Kidney epithelial cell (primary cell): ENCODE results near the gene MAGI1. TPM values are rescaled to one million over a fixed set of nuclear protein-coding genes. Genes with fewer than 3 reads are reported as not detected.
A peak's percentile ranks its signal among the peaks of the same experiment; 100 is the strongest.

Source experiments
- DNase-seq: peaks from one replicate; pipeline ENCODE4 v3.0.0-alpha.2; 2010; ENCODE audit warnings: low read depth
- H3K27me3 ChIP-seq: 2 replicates; pipeline ENCODE4 v1.6.0; 2011; ENCODE audit warnings: low read length; ENCODE audit not compliant: control insufficient read depth, insufficient read depth
- H3K36me3 ChIP-seq: 2 replicates; pipeline ENCODE4 v1.5.1; 2011; ENCODE audit warnings: low read length; ENCODE audit not compliant: control insufficient read depth, insufficient read depth
- H3K4me3 ChIP-seq: 2 replicates; pipeline ENCODE4 v1.5.1; 2011; ENCODE audit warnings: low read depth, mild to moderate bottlenecking, control low read depth, low read length
- CTCF ChIP-seq: IDR thresholded peaks from 2 replicates; pipeline ENCODE4 v1.5.1; 2011; ENCODE audit warnings: mild to moderate bottlenecking, moderate library complexity, low read length, control low read depth, inconsistent platforms; ENCODE audit not compliant: insufficient read depth, poor library complexity, severe bottlenecking
- total RNA-seq: library from RNA; depleted of rRNA; stranded (reverse); fragments of >200 nt; gene quantifications from 2 replicates; pipeline ENCODE4 v1.2.3, GENCODE V29; 2015

The MAGI1 gene
- total RNA-seq, 1 donor from 2014 or later: 15.8 TPM

DNA sequence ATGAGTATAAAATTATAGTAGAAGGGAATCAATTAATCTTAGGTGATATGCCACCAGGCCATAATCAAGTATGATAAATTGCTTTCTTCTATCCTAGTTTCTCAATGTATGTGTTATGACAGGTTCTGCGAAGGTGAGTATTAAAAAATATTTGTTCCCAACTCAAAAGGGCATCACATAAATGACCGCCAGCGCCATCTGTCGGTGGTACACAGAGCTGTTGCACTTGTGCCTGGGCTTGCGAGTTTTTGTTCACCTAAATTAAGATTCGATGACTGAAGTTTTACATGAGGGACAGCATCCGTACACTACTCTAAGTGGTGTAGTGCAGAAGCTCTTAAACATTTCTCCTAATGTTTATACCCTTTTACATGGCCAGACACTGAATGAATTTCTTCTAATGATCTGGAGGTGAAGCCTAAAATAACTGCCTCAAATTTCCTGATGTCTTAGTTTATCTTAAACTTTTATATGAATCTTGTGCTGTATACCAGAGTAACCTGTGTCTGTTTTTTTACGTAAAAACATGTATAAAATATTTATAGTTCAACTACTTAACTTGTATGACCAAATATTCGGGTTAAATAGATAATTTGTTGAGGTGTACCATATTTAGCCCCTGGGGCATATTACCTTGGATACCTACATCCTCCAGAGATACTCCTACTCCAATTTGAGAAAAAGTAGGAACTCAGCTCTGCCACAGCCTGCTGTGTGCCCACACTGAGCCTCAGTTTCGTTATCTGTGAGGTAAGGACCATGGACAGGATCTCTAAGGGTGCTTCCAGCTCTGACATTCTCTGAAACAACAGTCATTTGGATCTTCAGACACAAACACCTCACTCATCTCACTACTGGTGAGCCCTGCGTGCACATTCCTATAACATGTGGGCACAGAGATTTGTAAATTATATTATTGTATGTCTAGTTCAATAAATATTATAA, 365.6 kb downstream of the MAGI1 start:
- Histone ChIP-seq H3K27me3 (no peaks in the 10 kb centered on the region), H3K36me3 (no peaks in the 10 kb centered on the region), H3K4me3 (no peak overlapping the region)
- peak; percentile 86 for TF ChIP-seq CTCF
- no peak for DNase-seq

DNA sequence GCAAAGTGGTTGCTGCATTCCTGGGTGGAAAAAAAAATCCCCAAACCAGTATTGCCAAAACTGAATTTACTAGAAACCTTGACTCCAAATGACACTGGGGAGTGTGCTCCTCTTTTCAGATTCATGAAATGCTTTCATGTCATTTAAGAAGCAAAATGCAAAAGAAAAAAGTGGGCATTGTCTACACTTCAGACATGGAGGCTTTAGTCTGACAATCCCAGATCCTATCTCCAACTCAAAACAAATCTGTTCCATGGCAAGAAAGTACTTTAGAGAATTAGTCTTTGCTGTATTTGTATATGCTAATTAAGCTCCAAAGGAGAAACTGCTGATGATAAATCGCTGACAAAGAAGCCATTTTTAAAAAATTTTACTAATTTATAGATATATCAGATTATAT, 366.7 kb downstream of the MAGI1 start:
- no peaks in the 10 kb centered on the region for H3K27me3 ChIP-seq
- no peak for DNase-seq
- no peak overlapping the region for H3K4me3 ChIP-seq
- H3K36me3 ChIP-seq: no peaks in the 10 kb centered on the region
- no peak for TF ChIP-seq CTCF

DNA sequence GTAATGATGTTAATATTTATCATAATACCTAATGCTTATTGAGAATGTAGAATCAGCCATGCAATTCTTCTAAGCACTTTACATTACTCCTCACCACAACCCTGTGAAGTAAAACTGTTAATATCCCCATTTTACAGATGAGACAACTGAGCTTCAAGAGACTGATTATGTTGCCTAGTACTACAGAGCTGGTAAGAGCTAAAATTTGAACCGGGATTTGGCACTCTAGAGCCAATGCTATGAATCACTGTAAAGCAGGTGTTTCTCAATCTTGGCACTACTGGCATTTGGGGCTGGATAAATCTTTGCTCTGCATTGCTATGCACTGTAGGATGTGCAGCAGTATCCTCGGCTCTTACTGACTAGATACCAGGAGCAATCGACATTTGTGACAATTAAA, 367.7 kb downstream of the MAGI1 start:
- H3K36me3 ChIP-seq: no peaks in the 10 kb centered on the region
- no peak for DNase-seq

DNA sequence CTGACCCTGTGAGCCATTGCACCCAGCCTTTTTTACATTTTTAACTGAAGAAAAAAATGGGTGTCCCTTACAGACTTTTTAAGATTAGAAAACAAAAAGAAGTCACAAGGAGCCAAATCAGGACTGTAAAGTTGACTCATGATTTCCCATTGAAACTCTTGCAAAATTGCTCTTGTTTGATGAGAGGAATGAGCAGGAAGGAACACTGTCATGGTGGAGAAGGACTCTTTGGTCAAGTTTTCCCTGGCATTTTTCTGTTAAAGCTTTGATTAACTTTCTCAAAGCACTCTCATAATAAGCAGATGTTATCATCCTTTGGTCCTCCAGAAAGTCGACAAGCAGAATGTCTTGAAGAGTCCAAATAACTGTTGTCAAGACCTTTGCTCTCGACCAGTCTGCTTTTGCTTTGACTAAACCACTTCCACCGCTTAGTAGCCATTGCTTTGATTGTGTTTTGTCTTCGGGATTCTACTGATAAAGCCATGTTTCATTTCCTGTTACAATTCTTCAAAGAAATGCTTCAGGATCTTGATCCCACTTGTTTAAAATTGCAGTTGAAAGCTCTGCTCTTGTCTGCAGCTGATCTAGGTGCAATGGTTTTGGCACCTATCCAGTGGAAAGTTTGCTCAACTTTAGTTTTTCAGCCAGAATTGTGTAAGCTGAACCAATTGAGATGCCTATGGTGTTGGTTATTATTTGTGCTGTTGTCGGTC, 369.4 kb downstream of the MAGI1 start:
- no peak for TF ChIP-seq CTCF
- Histone ChIP-seq H3K27me3 (no peaks in the 10 kb centered on the region), H3K4me3 (no peak overlapping the region), H3K36me3 (no peaks in the 10 kb centered on the region)
- no peak for DNase-seq

More for the DNA sequence above, 367.7 kb downstream of the MAGI1 start:
- Histone ChIP-seq H3K4me3 (no peak overlapping the region), H3K27me3 (no peaks in the 10 kb centered on the region)
- TF ChIP-seq CTCF: no peak

DNA sequence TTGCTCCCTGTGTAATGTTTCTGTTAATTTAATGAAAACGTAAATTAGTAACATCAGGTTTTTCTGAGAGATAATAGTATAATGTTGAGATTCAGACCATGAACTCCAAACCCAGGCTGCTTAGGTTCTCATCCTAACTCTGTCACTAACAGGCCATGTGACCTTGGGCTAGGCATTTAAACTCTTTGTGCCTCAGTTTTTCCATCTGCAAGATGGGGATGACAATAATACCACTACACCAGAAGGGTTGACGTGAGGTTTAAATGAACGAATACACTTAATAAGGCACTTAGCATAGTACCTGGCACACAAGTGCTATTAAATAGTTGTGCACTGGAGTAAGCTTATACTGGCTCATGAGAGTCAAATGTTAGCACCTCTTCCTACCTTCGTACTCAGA, 370.8 kb downstream of the MAGI1 start:
- DNase-seq: no peak
- TF ChIP-seq CTCF: no peak
- Histone ChIP-seq H3K36me3 (no peaks in the 10 kb centered on the region), H3K27me3 (no peaks in the 10 kb centered on the region), H3K4me3 (no peak overlapping the region)
